Effector memory CD4-positive, alpha-beta T cell (primary cell): ENCODE results near the gene MLST8.
A peak's percentile ranks its signal among the peaks of the same experiment; 100 is the strongest.

Source experiments
- DNase-seq, 3 donors: peaks; one replicate each; pipeline ENCODE4 v3.0.0-alpha.2; 2020
- H3K27ac ChIP-seq: 2 replicates; pipeline ENCODE4 v1.7.0; 2013; ENCODE audit warnings: mild to moderate bottlenecking, low read length, moderate library complexity; ENCODE audit not compliant: insufficient read depth, poor library complexity, severe bottlenecking
- H3K27me3 ChIP-seq: replicated peaks from 2 replicates; pipeline ENCODE4 v1.7.0; 2013; ENCODE audit warnings: mild to moderate bottlenecking, low read length; ENCODE audit not compliant: insufficient read depth, control insufficient read depth, poor library complexity, severe bottlenecking
- H3K36me3 ChIP-seq: 2 replicates; pipeline ENCODE4 v1.7.0; 2013; ENCODE audit warnings: mild to moderate bottlenecking, low read length, moderate library complexity; ENCODE audit not compliant: control insufficient read depth, insufficient read depth
- H3K4me1 ChIP-seq: 2 replicates; pipeline ENCODE4 v1.7.0; 2013; ENCODE audit warnings: low read length, mild to moderate bottlenecking; ENCODE audit not compliant: control insufficient read depth, insufficient read depth, poor library complexity, severe bottlenecking
- H3K4me3 ChIP-seq: 2 replicates; pipeline ENCODE4 v1.7.0; 2013; ENCODE audit warnings: low read length, low read depth, mild to moderate bottlenecking; ENCODE audit not compliant: insufficient read depth, poor library complexity, severe bottlenecking
- H3K9me3 ChIP-seq: 2 replicates; pipeline ENCODE4 v1.7.0; 2013; ENCODE audit warnings: mild to moderate bottlenecking, low read length, moderate library complexity; ENCODE audit not compliant: control insufficient read depth

MLST8 gene

DNA sequence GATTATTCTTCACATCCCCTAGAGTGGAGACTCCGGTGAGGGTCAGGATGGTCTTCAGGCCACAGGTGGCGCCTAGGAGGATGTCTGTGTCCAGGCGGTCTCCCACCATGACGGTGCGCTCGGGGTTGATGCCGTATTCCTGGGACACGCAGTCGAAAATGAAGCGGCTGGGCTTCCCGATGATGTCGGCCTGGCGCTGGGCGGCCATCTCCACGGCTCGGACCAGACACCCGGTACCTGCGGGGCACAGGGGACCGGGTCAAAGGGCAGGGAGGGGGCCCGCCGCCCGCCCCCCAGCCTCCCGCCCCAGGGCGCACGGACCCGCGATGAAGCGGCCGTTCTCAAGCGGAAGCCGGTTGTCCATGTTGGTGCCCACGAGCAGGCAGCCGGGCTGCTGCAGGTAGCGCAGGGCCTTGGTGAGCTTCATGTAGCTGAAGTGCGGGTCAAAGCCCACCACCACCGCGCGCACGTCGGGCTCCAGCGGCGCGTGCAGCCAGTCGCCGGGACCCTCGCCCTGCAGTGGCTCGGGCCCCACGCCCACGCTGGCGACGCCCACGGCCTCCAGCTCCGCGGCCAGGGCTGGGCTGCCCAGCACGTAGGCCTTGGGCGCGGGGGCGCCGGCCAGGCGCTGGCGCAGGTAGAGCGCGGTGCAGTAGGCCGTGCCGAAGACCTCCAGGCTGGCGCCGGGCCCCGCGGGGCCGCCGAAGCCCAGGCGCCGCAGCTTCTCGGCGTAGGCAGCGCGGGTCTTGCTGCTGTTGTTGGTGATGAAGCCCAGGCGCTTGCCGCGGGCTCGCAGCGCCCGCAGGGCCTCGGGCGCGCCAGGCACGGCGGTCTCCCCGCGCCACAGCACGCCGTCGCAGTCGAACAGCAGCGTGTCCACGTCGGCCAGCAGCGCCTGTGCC, 8.8 kb downstream of the MLST8 start:
- Histone ChIP-seq H3K27me3 (no peaks in the 10 kb centered on the region), H3K9me3 (no peaks in the 10 kb centered on the region), H3K4me1 (peaks cover 14% of the 10 kb centered on the region), H3K4me3 (peak overlapping the region; percentile 58), H3K27ac (peak overlapping the region; percentile 51), H3K36me3 (peaks cover 1% of the 10 kb centered on the region)
- DNase-seq, result no peak

DNA sequence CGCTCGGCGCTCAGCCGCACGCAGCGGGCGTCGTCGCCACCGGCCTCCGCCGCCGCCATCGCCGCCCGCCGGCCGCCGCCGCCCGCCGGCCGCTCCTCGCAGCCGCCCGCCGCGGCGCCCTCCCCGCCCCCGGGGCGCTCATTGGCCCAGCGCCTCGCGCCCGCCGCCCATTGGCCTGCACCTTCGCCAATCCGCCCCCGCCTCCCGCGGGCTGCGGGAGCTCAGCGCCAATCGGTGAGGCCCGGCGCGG, 9.4 kb downstream of the MLST8 start, which contains the start of gene PGP:
Gene PGP (minus strand): TSS at position 122 of the 250 bp plus-strand sequence. CDS start 63 bp downstream, at position 59.
- Histone ChIP-seq H3K4me1 (peaks cover 14% of the 10 kb centered on the region), H3K27ac (peak within 1 kb of the TSS; percentile 78), H3K9me3 (no peaks in the 10 kb centered on the region), H3K36me3 (no peaks in the 10 kb centered on the region), H3K27me3 (no peaks in the 10 kb centered on the region), H3K4me3 (peak within 1 kb of the TSS; percentile 80)
- no peak for DNase-seq

DNA sequence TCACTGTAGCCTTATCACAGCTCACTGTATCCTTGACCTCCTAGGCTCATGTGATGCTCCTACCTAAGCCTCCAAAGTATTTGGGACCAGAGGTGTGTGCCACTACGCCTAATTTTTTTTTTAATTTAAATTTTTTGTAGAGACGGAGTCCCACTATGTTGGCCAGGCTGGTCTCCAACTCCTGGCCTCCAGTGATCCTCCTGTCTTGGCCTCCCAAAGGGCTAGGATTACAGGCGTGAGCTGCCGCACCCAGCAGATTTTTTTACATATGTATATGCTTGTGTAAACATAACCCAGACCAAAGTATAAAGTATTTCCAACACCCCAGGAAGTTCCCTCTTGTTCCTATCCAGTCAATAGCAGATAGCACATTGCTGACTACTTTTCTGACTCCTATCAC, 11.1 kb downstream of the MLST8 start:
- Histone ChIP-seq H3K36me3 (no peaks in the 10 kb centered on the region), H3K9me3 (no peaks in the 10 kb centered on the region), H3K27me3 (no peaks in the 10 kb centered on the region), H3K4me3 (no peak overlapping the region), H3K27ac (no peak overlapping the region), H3K4me1 (peaks cover 14% of the 10 kb centered on the region)
- no peak for DNase-seq

DNA sequence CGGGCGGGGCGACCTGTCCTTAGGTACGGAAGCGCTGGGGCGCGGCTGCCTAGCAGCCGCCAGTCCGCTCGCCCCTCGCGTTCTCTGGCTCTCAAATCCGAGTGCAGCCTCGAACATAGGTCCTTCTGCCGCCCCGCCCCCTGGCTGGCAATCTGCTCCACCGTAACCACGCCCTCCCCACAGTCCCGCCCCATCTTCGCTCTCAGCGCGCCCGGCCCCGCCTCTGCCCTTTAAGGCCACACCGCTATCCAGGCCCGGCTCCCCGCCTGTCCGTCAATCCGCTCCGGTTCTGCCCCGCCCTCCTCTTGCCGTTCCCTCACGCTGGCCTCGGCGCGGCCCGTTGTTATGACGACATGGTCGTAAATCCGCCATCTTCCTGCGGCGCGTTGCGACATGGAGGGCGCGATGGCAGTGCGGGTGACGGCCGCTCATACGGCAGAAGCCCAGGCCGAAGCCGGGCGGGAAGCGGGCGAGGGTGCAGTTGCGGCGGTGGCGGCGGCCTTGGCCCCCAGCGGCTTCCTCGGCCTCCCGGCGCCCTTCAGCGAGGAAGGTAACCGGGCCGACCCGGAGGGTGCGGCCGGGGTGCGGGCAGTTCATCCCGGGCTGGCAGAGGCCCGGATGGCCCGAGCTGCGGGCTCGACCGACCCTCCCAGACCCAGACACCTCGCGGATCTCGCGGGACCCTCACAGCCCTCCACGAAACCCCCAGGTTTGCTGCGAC, 18.1 kb downstream of the MLST8 start, which contains the start of gene E4F1:
Gene E4F1 (plus strand): TSS at position 371 of the 721 bp plus-strand sequence. CDS start 23 bp downstream, at position 394.
- no peaks in the 10 kb centered on the region for H3K27me3 ChIP-seq
- peaks cover 6% of the 10 kb centered on the region for H3K4me1 ChIP-seq
- H3K4me3 ChIP-seq, result peak within 1 kb of the TSS; percentile 95
- H3K36me3 ChIP-seq, result peaks cover 3% of the 10 kb centered on the region
- no peaks in the 10 kb centered on the region for H3K9me3 ChIP-seq
- peak within 1 kb of the TSS; percentile 84 for H3K27ac ChIP-seq
- DNase-seq, result peak; percentile 98 to 99 (median 99)

DNA sequence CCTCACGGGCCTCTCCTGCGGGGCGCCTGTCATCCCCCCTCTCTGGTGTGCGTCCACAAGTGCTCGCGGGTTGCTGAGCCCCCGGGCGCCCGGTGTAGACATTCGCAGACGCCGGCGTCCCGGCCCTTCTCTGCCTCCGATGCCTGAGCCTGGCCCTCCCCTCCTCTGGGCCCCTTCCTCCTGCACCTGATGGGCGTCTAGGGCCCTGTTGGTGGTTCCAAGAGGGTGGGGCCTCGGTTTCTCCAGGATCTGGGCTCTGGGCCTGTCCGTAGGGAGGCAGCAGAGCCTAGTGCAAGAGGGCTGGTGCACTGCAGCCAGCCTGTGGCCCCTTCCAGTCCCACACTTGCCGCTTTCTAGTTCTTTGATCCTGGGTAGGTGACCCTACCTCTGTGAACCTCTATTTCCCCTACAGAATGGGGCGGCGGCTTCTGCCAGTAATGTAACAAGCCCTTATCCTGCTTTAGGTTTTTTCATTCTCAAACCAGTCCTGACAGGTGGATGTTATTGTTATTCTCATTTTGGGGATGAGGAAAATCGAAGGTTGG, 18.8 kb downstream of the MLST8 start:
- no peak for DNase-seq
- Histone ChIP-seq H3K4me3 (peak overlapping the region; percentile 95), H3K36me3 (peaks cover 9% of the 10 kb centered on the region), H3K4me1 (peaks cover 6% of the 10 kb centered on the region), H3K27ac (peak overlapping the region; percentile 84), H3K9me3 (no peaks in the 10 kb centered on the region), H3K27me3 (no peaks in the 10 kb centered on the region)

DNA sequence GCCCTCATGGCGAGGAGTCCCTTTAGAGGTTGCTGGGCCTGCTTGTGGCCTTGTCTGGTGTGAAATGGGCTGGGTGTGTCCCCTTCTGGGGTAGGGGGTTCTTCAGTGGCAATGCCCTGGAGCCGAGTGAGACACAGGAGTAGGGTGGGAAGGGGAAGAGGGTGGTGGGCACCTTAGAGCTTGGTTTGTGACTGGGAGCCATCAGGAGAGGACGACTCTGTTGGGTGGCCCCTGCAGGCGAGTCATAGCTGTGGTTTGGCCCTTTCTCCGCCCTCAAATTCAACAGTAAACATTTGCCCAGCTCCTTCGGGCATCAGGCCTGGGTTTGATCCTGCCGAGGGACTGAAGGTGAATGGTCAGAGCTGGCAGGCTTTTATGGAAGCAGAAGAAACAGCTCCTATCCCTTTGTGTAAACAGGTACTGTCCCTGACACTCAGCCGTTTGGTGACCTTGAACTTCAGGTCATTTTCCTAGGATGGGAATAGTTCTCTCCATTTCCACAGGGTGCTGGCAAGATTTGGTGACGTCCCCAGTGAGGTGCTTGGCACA, 21.1 kb downstream of the MLST8 start:
- Histone ChIP-seq H3K27me3 (no peaks in the 10 kb centered on the region), H3K9me3 (no peaks in the 10 kb centered on the region), H3K27ac (no peak overlapping the region), H3K36me3 (peaks cover 32% of the 10 kb centered on the region), H3K4me3 (no peak overlapping the region), H3K4me1 (peaks cover 6% of the 10 kb centered on the region)
- DNase-seq, result no peak

DNA sequence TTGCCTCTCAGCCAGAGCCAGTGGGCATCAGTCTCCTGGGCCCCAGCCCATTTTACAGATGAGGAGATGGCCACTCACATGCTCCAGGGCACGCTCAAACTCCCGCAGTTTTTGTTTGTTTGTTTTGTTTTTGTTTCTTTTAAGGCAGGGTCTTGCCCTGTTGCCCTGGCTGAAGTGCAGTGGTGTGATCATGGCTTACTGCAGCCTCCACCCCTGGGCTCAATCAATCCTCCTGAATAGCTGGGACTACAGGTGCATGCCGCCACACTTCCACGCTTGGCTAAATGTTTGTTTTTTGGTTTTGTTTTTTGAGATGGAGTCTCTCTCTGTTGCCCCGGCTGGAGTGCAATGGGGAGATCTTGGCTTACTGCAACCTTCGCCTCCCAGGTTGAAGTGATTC, 21.7 kb downstream of the MLST8 start:
- no peak for DNase-seq
- no peak overlapping the region for H3K27ac ChIP-seq
- H3K9me3 ChIP-seq, result no peaks in the 10 kb centered on the region
- H3K4me3 ChIP-seq, result no peak overlapping the region
- peaks cover 6% of the 10 kb centered on the region for H3K4me1 ChIP-seq
- peaks cover 38% of the 10 kb centered on the region for H3K36me3 ChIP-seq
- H3K27me3 ChIP-seq, result no peaks in the 10 kb centered on the region

DNA sequence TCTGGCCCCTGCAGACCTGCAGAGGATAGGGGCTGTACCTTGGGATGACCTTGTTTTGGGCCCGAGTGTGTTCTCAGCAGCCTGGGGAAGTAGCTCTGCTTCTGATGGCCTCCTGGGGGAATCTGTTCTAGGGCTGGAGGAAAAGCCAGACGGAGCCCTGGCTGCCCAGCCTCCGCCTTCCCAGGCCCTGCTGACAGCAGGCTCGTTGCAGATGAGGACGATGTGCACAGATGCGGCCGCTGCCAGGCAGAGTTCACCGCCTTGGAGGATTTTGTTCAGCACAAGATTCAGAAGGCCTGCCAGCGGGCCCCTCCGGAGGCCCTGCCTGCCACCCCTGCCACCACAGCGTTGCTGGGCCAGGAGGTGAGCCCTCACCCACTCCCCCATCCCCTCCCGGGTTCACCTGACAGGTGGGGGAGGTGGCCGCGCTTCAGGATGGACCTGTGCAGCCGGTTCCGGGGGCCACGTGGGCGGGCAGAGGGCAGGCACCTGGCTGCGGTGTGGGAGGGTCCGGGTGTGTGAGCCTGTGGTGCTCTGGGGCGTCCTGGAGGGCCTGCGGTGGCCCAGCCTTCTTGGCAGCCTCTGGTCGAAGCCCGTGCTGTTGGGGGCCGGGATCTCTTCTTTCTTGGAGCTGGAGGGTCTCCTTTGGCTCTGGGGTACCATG, 23.0 kb downstream of the MLST8 start:
- Histone ChIP-seq H3K9me3 (no peaks in the 10 kb centered on the region), H3K4me3 (no peak overlapping the region), H3K27me3 (no peaks in the 10 kb centered on the region), H3K4me1 (peaks cover 6% of the 10 kb centered on the region), H3K27ac (no peak overlapping the region), H3K36me3 (peaks cover 52% of the 10 kb centered on the region)
- no peak for DNase-seq

DNA sequence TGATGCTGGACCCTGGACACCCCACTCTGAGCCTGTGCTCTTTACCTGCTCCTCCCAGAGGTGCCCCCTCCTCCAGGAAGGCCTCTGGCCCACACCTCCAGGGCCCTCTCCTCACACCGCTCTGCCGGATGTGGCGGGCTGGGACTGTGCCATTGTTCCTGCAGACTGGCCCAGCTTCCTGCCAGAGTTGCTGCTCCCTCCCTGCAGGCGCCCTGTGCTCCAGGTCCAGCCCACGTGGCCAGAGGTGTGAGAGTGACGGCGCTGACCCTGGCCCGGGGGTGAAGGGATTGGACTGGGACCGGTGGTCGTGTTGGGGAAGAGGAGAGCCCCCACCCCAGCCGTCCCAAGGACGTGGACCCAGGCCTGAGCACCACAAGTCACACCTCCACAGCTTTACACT, 23.8 kb downstream of the MLST8 start:
- H3K27ac ChIP-seq, result no peak overlapping the region
- no peaks in the 10 kb centered on the region for H3K27me3 ChIP-seq
- H3K36me3 ChIP-seq, result peaks cover 60% of the 10 kb centered on the region
- peaks cover 2% of the 10 kb centered on the region for H3K4me1 ChIP-seq
- DNase-seq, result no peak
- H3K9me3 ChIP-seq, result no peaks in the 10 kb centered on the region
- H3K4me3 ChIP-seq, result no peak overlapping the region
